Occipital lobe (tissue), 2 donors: Measurements from ENCODE around the gene SYTL4. TPM values are rescaled to one million over a fixed set of nuclear protein-coding genes. Genes with fewer than 3 reads are reported as not detected.
"Not testable (repeated sequence)": the region's sequence is repeated elsewhere in the genome, so short reads cannot be mapped to it uniquely, and the experiment has no call there.

Source experiments
- DNase-seq: peaks from one replicate; lab custom pipeline; 2025; lab: John Stamatoyannopoulos, UW
- total RNA-seq: library from RNA; depleted of rRNA; stranded (reverse); fragments of >200 nt; gene quantifications from one replicate; pipeline ENCODE4 v1.2.3, GENCODE V29; 2014

Gene SYTL4
- total RNA-seq: 2.3 TPM

DNA sequence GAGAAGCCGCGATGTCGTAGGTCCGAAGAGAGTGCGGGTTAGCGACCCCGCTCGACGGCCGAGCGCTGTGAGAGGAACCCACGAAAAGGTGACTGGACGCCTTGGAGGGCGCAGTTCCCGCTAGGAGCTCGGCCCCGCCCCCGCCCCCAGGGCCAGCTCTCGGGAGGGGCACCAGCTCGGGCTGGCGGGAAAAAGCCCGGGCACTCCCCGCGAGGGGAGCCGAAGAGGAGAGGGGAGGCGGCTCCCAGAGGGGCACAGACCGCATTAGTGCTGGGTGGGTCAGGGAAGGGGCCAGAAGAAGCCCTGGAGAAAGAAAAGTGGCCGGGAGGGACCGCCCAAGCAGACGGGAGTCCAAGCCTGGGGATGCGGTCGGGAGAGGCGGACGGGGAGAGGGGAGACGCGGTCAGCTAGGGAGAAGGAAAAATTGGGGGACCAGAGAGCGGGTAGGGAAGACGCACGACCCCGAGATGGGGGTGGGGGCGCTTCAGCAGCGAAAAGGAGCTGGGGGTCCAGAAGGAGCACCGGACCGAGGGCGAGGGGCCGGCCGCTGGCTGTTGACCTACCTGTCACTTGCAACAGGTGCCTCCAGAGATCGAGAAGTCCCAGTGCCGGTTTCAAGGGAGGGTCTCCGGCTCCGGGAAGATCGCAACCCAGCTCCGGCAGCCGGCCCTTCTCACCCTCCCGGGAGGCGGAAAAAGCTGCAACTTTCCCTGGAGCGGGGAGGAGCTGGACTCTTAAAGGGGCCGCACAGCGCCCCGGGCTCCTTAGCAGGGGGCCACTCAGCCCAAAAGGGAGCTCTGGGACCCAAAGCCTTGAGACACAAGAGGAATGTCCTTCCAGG is at the start of gene SYTL4:
Gene SYTL4, minus strand, starts transcription at position 681 of the 841 bp plus-strand sequence. CDS start 30,084 bp downstream, outside the sequence.
- no peak for DNase-seq

DNA sequence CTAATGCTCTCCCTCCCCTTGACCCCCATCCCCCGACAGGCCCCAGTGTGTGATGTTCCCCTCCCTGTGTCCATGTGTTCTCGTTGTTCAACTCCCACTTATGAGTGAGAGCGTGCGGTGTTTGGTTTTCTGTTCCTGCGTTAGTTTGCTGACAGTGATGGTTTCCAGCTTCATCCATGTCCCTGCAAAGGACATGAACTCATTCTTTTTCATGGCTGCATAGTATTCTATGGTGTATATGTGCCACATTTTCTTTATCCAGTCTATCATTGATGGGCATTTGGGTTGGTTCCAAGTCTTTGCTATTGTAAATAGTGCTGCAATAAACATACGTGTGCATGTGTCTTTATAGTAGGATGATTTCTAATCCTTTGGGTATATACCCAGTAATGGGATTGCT is 37.5 kb upstream of the SYTL4 start:
- not testable (repeated sequence) for DNase-seq

DNA sequence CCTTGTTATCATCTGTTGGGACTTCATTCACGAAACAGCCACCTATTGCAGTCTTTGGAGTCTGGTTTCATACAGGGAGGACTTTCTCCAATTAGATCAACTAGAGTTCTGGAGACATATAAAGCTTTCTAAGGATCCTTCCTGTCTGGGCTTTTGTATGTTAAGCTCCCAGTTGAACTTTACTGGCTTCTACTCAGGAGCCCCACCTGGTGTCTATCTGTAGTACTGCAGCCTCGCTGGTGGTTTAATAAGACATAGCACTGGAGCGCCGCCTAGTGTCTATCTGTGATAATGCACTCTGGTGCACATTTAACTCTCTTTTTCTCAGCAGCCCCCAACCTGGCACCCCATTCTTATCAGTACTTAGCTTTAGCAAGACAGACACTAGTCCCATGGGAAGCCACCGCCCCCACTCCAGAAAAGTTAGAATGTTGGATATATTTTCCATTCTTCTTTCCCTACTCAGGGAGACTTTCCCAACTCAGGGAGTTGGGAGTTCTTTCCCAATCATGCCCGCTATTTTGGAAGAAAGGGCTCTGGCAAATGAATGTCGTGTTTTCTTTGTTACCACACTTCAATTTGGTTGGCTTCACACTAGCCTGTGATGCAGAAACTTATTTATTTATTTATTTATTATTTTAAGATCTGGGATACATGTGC is 36.9 kb upstream of the SYTL4 start:
- DNase-seq: no peak

- DNase-seq: no peak
Measured at GRCh38 chrX:100750883-100751282, 19.0 kb upstream of the SYTL4 start.

- DNase-seq: no peak
Measured at GRCh38 chrX:100748108-100748507, 16.2 kb upstream of the SYTL4 start.

GRCh38 chrX:100747703-100748102 is 15.8 kb upstream of the SYTL4 start:
- DNase-seq: no peak

DNA sequence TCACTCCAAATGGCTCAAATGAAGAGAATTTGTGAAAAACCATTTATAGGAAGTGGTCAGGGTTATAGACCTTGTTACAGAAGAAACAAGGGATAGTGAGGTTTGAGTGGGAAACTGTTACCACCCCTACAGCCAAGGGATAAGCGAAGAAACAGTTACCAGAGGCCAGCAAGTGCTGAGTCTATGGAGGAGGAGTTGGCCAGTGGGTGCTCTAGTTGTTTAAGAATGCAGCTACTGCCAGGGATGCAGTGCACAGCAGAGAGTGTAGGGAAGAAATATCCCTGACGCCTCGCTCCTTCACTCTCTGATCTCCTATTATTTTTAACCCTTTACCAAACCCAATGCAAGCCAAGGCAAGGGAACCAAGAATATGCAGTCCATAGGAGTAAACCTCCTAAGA is 15.2 kb upstream of the SYTL4 start:
- no peak for DNase-seq

DNA sequence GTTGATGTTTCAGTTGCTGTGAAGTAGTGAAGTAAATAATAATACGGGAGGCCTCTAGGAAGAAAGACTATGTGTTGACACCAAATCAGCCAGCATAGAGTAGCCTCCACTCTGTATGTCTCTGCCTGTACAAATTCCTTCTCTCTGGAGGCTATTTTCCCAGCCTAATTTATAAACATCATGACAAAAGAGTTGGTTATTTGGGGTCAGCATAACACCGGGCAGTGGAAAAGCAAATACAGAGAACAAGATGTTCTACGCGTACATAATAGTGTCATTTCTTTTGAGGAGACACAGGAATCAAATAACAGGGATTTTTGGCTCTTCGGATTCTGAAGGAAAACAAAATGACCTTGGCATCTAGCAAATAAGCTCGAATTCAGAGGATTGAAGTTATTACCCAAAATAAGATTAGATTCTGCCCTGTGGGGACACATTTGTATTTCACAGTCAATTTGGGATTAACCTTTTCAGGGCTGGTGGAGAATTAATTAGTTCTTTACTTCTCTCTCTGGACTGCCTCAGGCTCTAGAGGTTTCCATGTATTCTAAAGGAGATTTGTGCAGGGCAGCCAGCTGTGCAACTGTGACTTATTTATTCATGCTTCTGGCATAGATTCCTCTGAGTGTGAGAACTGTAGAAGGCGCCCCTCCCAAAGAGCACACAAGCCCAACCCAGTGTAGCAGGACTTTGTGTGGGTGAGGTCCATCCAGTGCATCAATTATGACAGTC is 14.1 kb upstream of the SYTL4 start:
- DNase-seq: no peak

DNA sequence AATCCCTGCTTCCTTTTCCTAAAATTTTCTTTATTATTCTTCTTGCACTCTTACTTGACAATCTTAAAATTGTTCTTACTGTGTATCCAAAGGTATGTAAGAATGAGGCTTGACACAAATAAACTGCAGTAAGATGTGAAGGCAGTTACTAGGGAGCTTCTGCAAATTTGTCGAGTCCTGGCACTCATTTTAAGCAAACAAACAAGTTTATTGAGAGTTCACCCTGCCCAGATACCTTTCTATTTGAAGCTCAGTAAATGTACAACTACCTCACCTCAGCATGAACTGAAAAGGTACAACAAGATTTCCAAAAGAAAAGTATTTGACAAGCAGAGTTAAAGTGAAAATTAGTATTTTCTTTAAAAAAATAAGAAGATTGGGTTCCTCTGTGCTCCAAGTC is 13.3 kb upstream of the SYTL4 start:
- no peak for DNase-seq

- DNase-seq: no peak
Measured at GRCh38 chrX:100743009-100743607, 11.2 kb upstream of the SYTL4 start.

DNA sequence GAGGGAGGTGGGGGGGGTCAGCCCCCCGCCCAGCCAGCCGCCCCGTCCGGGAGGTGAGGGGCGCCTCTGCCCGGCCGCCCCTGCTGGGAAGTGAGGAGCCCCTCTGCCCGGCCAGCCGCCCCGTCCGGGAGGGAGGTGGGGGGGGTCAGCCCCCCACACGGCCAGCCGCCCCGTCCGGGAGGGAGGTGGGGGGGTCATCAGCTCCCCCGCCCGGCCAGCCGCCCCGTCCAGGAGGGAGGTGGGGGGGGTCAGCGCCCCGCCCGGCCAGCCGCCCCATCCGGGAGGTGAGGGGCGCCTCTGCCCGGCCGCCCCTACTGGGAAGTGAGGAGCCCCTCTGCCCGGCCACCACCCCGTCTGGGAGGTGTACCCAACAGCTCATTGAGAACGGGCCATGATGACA is 7.9 kb downstream of the SYTL4 start:
- not testable (repeated sequence) for DNase-seq

DNA sequence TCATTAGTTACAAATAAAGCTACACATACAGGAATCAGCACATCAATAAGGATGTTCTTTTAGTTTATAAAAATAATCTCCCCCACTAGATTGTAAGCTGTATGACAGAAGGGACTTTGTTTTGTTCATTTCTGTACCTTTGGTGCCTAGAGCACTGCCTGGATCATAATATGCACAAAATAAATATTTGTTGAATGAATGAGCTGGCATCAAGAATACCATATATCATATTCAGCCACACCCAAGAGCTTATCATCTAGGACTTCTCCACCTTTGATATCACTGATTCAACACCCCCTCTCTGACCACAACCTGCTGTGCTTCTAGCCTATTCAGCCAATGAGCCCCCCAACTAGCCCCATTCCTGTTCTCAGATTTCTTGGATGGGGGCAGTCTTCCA is 10.6 kb downstream of the SYTL4 start:
- no peak for DNase-seq

- DNase-seq: no peak
Measured at GRCh38 chrX:100720301-100720700, 11.6 kb downstream of the SYTL4 start.

GRCh38 chrX:100719139-100719538 is 12.8 kb downstream of the SYTL4 start:
- no peak for DNase-seq

GRCh38 chrX:100717363-100717762 is 14.6 kb downstream of the SYTL4 start:
- DNase-seq: no peak

GRCh38 chrX:100710816-100711215 is 21.1 kb downstream of the SYTL4 start:
- no peak for DNase-seq

GRCh38 chrX:100704581-100705203 is 27.2 kb downstream of the SYTL4 start:
- DNase-seq: no peak

DNA sequence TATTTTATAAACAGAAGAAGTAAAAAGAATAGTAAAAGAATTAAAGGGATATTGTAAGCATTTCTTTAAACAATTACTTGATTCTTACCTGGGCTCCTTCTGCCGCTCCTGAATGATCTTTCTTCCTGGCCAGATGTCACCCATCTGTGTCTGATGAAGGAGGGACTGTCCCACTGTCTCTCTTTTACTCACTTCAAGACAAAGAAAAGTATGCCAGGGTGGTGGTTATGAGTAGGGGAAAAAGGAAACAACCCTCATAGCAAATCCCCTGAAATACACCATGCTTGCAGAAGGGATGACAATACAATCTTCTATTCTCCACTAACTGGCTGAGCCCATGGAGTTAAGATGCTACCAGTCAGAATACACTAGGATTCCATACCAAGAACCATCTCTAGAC is 31.1 kb downstream of the SYTL4 start:
- DNase-seq: no peak

DNA sequence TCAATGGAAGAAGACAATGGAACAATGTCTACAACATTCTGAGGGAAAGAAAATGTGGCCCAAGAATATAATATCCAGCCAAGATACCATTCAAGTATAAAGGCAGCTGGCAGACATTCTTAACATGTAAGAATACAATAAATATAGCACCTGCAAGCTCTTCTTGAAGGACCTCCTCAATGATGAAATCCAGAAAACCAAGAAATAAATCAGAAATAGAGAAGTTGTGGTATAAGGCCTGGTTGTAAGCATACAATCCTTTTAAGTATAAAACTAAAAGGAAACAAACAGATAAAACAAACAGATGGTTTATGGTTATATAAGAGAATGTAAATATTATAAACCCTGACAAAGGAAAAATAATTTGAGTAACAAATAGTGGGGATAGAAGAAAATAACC is 33.4 kb downstream of the SYTL4 start:
- DNase-seq: no peak

DNA sequence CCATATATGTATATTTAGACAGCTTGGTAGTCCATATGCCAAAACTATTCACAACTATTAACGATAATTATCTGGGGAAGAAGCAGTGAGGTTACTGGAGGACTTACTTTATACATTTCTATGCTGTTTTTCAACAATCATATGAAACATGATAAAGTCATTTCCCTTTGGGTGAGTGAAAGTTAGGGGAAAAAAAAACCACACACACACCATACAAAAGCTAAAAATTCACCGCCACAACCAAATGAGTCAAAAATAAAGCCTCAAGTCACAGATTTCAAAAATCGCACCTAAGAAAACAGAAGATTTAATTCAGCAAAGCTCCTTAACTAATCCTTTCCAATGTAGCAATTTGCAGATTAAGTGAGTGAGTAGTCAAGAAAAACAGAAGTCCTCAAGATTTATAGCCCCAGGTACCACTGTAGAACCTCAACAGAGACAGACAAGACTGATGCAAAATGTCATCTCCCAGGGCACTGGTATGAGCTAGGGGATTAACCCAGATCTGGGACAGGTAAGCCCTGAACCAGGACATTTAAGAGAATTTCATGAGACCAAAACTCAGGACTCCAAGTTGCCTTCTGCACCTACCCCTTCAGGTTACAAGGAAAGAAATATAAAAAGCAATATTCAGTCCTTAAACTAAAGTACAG is 35.1 kb downstream of the SYTL4 start:
- no peak for DNase-seq

- DNase-seq: no peak
Measured at GRCh38 chrX:100695991-100696390, 35.9 kb downstream of the SYTL4 start.
